Thyroid gland (tissue), 4 donors: ENCODE measurements around the gene CDC123.

ENCODE experiments used
- POLR2A ChIP-seq, 2 donors: fragments of 450-650 bp; IDR thresholded peaks; one replicate each; pipeline ENCODE4 v1.6.1; 2017; ENCODE audit warnings: antibody characterized with exemption in 2 of 2, mild to moderate bottlenecking in 2 of 2, moderate library complexity in 1 of 2
- TF ChIP-seq, protein P1 (sequence below), 6 experiments: fragments of 200-600 bp in 3 of 6; fragments of 450-650 bp in 3 of 6; sonication (generic) in 3 of 6; IDR thresholded peaks; one replicate each; pipeline ENCODE4 v1.5.1; 2016 to 2019; ENCODE audit warnings: antibody characterized with exemption in 6 of 6, mild to moderate bottlenecking in 2 of 6, inconsistent platforms in 1 of 6, moderate library complexity in 1 of 6

- TF ChIP-seq, protein P1, sequence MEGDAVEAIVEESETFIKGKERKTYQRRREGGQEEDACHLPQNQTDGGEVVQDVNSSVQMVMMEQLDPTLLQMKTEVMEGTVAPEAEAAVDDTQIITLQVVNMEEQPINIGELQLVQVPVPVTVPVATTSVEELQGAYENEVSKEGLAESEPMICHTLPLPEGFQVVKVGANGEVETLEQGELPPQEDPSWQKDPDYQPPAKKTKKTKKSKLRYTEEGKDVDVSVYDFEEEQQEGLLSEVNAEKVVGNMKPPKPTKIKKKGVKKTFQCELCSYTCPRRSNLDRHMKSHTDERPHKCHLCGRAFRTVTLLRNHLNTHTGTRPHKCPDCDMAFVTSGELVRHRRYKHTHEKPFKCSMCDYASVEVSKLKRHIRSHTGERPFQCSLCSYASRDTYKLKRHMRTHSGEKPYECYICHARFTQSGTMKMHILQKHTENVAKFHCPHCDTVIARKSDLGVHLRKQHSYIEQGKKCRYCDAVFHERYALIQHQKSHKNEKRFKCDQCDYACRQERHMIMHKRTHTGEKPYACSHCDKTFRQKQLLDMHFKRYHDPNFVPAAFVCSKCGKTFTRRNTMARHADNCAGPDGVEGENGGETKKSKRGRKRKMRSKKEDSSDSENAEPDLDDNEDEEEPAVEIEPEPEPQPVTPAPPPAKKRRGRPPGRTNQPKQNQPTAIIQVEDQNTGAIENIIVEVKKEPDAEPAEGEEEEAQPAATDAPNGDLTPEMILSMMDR (IDR thresholded peaks at IDR 0.05): no peak
- no peak for TF ChIP-seq POLR2A (IDR thresholded peaks at IDR 0.05)
These were observed 1.2 kb upstream of the CDC123 start for GRCh38 chr10:12194752-12195271.
